Stimulated activated CD8-positive, alpha-beta memory T cell treated with anti-CD3 and anti-CD28 coated beads, Interleukin-2, amount 100 ng/mL, for 1 hour (primary cell): ENCODE results near the gene ZNRD2.

Experiments used
- DNase-seq, 2 donors: peaks; one replicate each; pipeline ENCODE4 v3.0.0-alpha.2; 2020; ENCODE audit warnings: low read depth in 2 of 2

ZNRD2 gene

GRCh38 chr11:65610404-65610803 is 40.1 kb downstream of the ZNRD2 start:
- no peak for DNase-seq

GRCh38 chr11:65611028-65611757 is 40.9 kb downstream of the ZNRD2 start:
- no peak for DNase-seq

- no peak for DNase-seq
Measured at GRCh38 chr11:65611758-65612603, 41.7 kb downstream of the ZNRD2 start.

GRCh38 chr11:65612691-65613090 is 42.4 kb downstream of the ZNRD2 start:
- DNase-seq = no peak

- peak in 1 of 2 donors; percentile 11 for DNase-seq
Measured at GRCh38 chr11:65613091-65613928, 43.0 kb downstream of the ZNRD2 start.

- peak; percentile 99 to 100 for DNase-seq
Measured at GRCh38 chr11:65615229-65615949, 45.1 kb downstream of the ZNRD2 start, which contains the start of gene PCNX3. Gene PCNX3 (plus strand): TSS chr11:65615776. CDS start chr11:65616312, 536 bp downstream.

GRCh38 chr11:65615950-65616574 is 45.8 kb downstream of the ZNRD2 start:
- DNase-seq = peak in 1 of 2 donors; percentile 21

GRCh38 chr11:65616575-65617001 is 46.3 kb downstream of the ZNRD2 start:
- DNase-seq = no peak

GRCh38 chr11:65617136-65617850 is 47.0 kb downstream of the ZNRD2 start:
- no peak for DNase-seq

- no peak for DNase-seq
Measured at GRCh38 chr11:65617990-65618751, 47.9 kb downstream of the ZNRD2 start.

GRCh38 chr11:65618763-65619162 is 48.5 kb downstream of the ZNRD2 start:
- DNase-seq = no peak

- DNase-seq = no peak
Measured at GRCh38 chr11:65619281-65619928, 49.1 kb downstream of the ZNRD2 start.

GRCh38 chr11:65620666-65621065 is 50.4 kb downstream of the ZNRD2 start:
- no peak for DNase-seq

GRCh38 chr11:65621460-65621859 is 51.2 kb downstream of the ZNRD2 start:
- DNase-seq = no peak
